ENCODE measurements around the gene TTC23.

TTC23 gene

GRCh38 chr15:99100245-99101173 lies 148.9 kb downstream of the TTC23 start:
- peak; percentile 58 for DNase-seq

GRCh38 chr15:99099661-99100060 lies 149.7 kb downstream of the TTC23 start:
- no peak for DNase-seq

- DNase-seq: no peak
Measured at GRCh38 chr15:99098991-99099390, 150.4 kb downstream of the TTC23 start.

- no peak for DNase-seq
Measured at GRCh38 chr15:99098426-99098825, 151.0 kb downstream of the TTC23 start.

GRCh38 chr15:99097441-99098410 lies 151.7 kb downstream of the TTC23 start:
- no peak for DNase-seq

GRCh38 chr15:99096894-99097426 lies 152.4 kb downstream of the TTC23 start:
- DNase-seq: no peak

GRCh38 chr15:99096173-99096893 lies 153.0 kb downstream of the TTC23 start:
- DNase-seq: no peak

GRCh38 chr15:99095626-99096025 lies 153.8 kb downstream of the TTC23 start:
- no peak for DNase-seq

GRCh38 chr15:99092554-99093172 lies 156.7 kb downstream of the TTC23 start:
- no peak for DNase-seq

- no peak for DNase-seq
Measured at GRCh38 chr15:99090938-99091337, 158.4 kb downstream of the TTC23 start.

- DNase-seq: peak; percentile 23
Measured at GRCh38 chr15:99090011-99090699, 159.2 kb downstream of the TTC23 start.

GRCh38 chr15:99087405-99087943 lies 161.9 kb downstream of the TTC23 start:
- no peak for DNase-seq

GRCh38 chr15:99086327-99086667 lies 163.1 kb downstream of the TTC23 start:
- DNase-seq: no peak
